Activated T-helper 2 cell treated with anti-CD3 and anti-CD28 coated beads, Interferon-gamma antibody, Interleukin-2, Interleukin-4, amounts not matched to agents 10 μg/mL and 5 μg/mL and 100 μg/mL, durations not matched to agents 14 hours and 24 hours and 36 hours (primary cell): ENCODE measurements around the gene COLEC12. TPM values are rescaled to one million over a fixed set of nuclear protein-coding genes. Genes with fewer than 3 reads are reported as not detected.

Experiments
- DNase-seq: peaks from one replicate; pipeline ENCODE4 v3.0.0; 2021; ENCODE audit warnings: low spot score
- H3K27ac Mint-ChIP-seq: one replicate; pipeline ENCODE4 v1.8.0; 2021; ENCODE audit warnings: mixed read lengths
- H3K27me3 Mint-ChIP-seq: one replicate; pipeline ENCODE4 v1.8.0; 2021; ENCODE audit warnings: low read depth, mixed read lengths
- H3K36me3 Mint-ChIP-seq: one replicate; pipeline ENCODE4 v1.8.0; 2021; ENCODE audit warnings: low read depth, mixed read lengths
- H3K4me1 Mint-ChIP-seq: one replicate; pipeline ENCODE4 v1.8.0; 2021; ENCODE audit warnings: low read depth, mixed read lengths
- H3K4me3 Mint-ChIP-seq: one replicate; pipeline ENCODE4 v1.8.0; 2021; ENCODE audit warnings: low read depth, mild to moderate bottlenecking, moderate library complexity, mixed read lengths
- H3K9me3 Mint-ChIP-seq: one replicate; pipeline ENCODE4 v1.8.0; 2021; ENCODE audit warnings: mixed read lengths
- intact Hi-C: fragments of 100-400 bp; cut with micrococcal nuclease; formaldehyde crosslinking; loops from one replicate; pipeline ENCODE4 v1.15.1; 2023
- total RNA-seq: library from RNA; stranded (reverse); gene quantifications from 2 replicates; pipeline ENCODE4 v1.2.3, GENCODE V29; 2022

COLEC12 gene
- total RNA-seq, 1 donor from 2014 or later: not detected

GRCh38 chr18:478681-479080 lies 21.8 kb downstream of the COLEC12 start:
- Mint-ChIP-seq H3K36me3 (no peaks in the 10 kb centered on the region), H3K27me3 (no peaks in the 10 kb centered on the region), H3K27ac (no peak overlapping the region), H3K9me3 (no peaks in the 10 kb centered on the region), H3K4me1 (no peaks in the 10 kb centered on the region), H3K4me3 (no peak overlapping the region)
- intact Hi-C loops: no loop called here
- DNase-seq: no peak

- Mint-ChIP-seq H3K9me3 (no peaks in the 10 kb centered on the region), H3K27ac (no peak overlapping the region), H3K4me1 (no peaks in the 10 kb centered on the region), H3K27me3 (no peaks in the 10 kb centered on the region), H3K4me3 (no peak overlapping the region), H3K36me3 (no peaks in the 10 kb centered on the region)
- DNase-seq: no peak
- intact Hi-C loops: no loop called here
Observed at GRCh38 chr18:477565-477964, 22.9 kb downstream of the COLEC12 start.

GRCh38 chr18:476251-476664 lies 24.2 kb downstream of the COLEC12 start:
- Mint-ChIP-seq H3K4me1 (no peaks in the 10 kb centered on the region), H3K9me3 (no peaks in the 10 kb centered on the region), H3K4me3 (no peak overlapping the region), H3K36me3 (no peaks in the 10 kb centered on the region), H3K27ac (no peak overlapping the region), H3K27me3 (no peaks in the 10 kb centered on the region)
- no peak for DNase-seq
- intact Hi-C loops: no loop called here

- Mint-ChIP-seq H3K27ac (no peak overlapping the region), H3K27me3 (no peaks in the 10 kb centered on the region), H3K4me1 (no peaks in the 10 kb centered on the region), H3K4me3 (no peak overlapping the region), H3K36me3 (no peaks in the 10 kb centered on the region), H3K9me3 (no peaks in the 10 kb centered on the region)
- no peak for DNase-seq
- intact Hi-C loops: no loop called here
Observed at GRCh38 chr18:475202-476031, 25.1 kb downstream of the COLEC12 start.

GRCh38 chr18:474416-474815 lies 26.1 kb downstream of the COLEC12 start:
- H3K4me1 Mint-ChIP-seq: no peaks in the 10 kb centered on the region
- H3K27ac Mint-ChIP-seq: no peak overlapping the region
- no peaks in the 10 kb centered on the region for H3K27me3 Mint-ChIP-seq
- DNase-seq: no peak
- no peaks in the 10 kb centered on the region for H3K9me3 Mint-ChIP-seq
- intact Hi-C loops: no loop called here
- H3K36me3 Mint-ChIP-seq: no peaks in the 10 kb centered on the region
- no peak overlapping the region for H3K4me3 Mint-ChIP-seq

GRCh38 chr18:473802-474201 lies 26.7 kb downstream of the COLEC12 start:
- no peaks in the 10 kb centered on the region for H3K36me3 Mint-ChIP-seq
- intact Hi-C loops: no loop called here
- DNase-seq: no peak
- no peak overlapping the region for H3K4me3 Mint-ChIP-seq
- no peaks in the 10 kb centered on the region for H3K9me3 Mint-ChIP-seq
- H3K4me1 Mint-ChIP-seq: no peaks in the 10 kb centered on the region
- H3K27me3 Mint-ChIP-seq: no peaks in the 10 kb centered on the region
- H3K27ac Mint-ChIP-seq: no peak overlapping the region

GRCh38 chr18:471716-472115 lies 28.8 kb downstream of the COLEC12 start:
- intact Hi-C loops: no loop called here
- Mint-ChIP-seq H3K4me3 (no peak overlapping the region), H3K9me3 (no peaks in the 10 kb centered on the region), H3K36me3 (no peaks in the 10 kb centered on the region), H3K27ac (no peak overlapping the region), H3K4me1 (no peaks in the 10 kb centered on the region), H3K27me3 (peaks cover 6% of the 10 kb centered on the region)
- no peak for DNase-seq

GRCh38 chr18:470661-471501 lies 29.6 kb downstream of the COLEC12 start:
- DNase-seq: no peak
- Mint-ChIP-seq H3K4me1 (no peaks in the 10 kb centered on the region), H3K27me3 (peaks cover 9% of the 10 kb centered on the region), H3K36me3 (no peaks in the 10 kb centered on the region), H3K27ac (no peak overlapping the region), H3K4me3 (no peak overlapping the region), H3K9me3 (no peaks in the 10 kb centered on the region)
- intact Hi-C loops: no loop called here

GRCh38 chr18:468955-469790 lies 31.3 kb downstream of the COLEC12 start:
- no peak overlapping the region for H3K27ac Mint-ChIP-seq

GRCh38 chr18:463827-464541 lies 36.5 kb downstream of the COLEC12 start:
- Mint-ChIP-seq H3K27ac (no peak overlapping the region), H3K9me3 (no peaks in the 10 kb centered on the region), H3K4me1 (no peaks in the 10 kb centered on the region), H3K36me3 (no peaks in the 10 kb centered on the region), H3K4me3 (no peak overlapping the region), H3K27me3 (peaks cover 25% of the 10 kb centered on the region)
- intact Hi-C loops: no loop called here
- DNase-seq: no peak

More at GRCh38 chr18:468955-469790, 31.3 kb downstream of the COLEC12 start:
- H3K4me1 Mint-ChIP-seq: no peaks in the 10 kb centered on the region
- DNase-seq: no peak
- peaks cover 14% of the 10 kb centered on the region for H3K27me3 Mint-ChIP-seq
- no peaks in the 10 kb centered on the region for H3K9me3 Mint-ChIP-seq
- no peaks in the 10 kb centered on the region for H3K36me3 Mint-ChIP-seq
- no peak overlapping the region for H3K4me3 Mint-ChIP-seq
- intact Hi-C loops: no loop called here

GRCh38 chr18:463403-463802 lies 37.1 kb downstream of the COLEC12 start:
- Mint-ChIP-seq H3K4me3 (no peak overlapping the region), H3K27me3 (peaks cover 25% of the 10 kb centered on the region), H3K36me3 (no peaks in the 10 kb centered on the region), H3K27ac (no peak overlapping the region), H3K4me1 (no peaks in the 10 kb centered on the region), H3K9me3 (no peaks in the 10 kb centered on the region)
- DNase-seq: no peak
- intact Hi-C loops: no loop called here

- Mint-ChIP-seq H3K4me1 (no peaks in the 10 kb centered on the region), H3K36me3 (no peaks in the 10 kb centered on the region), H3K9me3 (no peaks in the 10 kb centered on the region), H3K4me3 (no peak overlapping the region), H3K27me3 (peaks cover 19% of the 10 kb centered on the region), H3K27ac (no peak overlapping the region)
- intact Hi-C loops: no loop called here
- no peak for DNase-seq
Observed at GRCh38 chr18:461762-462161, 38.7 kb downstream of the COLEC12 start.
